ENCODE results near the gene CHAT.

CHAT gene

GRCh38 chr10:49631975-49632374 lies 18.1 kb downstream of the CHAT start:
- DNase-seq, result no peak

GRCh38 chr10:49632406-49633317 lies 18.8 kb downstream of the CHAT start:
- no peak for DNase-seq

GRCh38 chr10:49633327-49634068 lies 19.7 kb downstream of the CHAT start:
- DNase-seq, result no peak

- DNase-seq, result no peak
Measured at GRCh38 chr10:49634069-49634660, 20.3 kb downstream of the CHAT start.

GRCh38 chr10:49642311-49642710 lies 28.5 kb downstream of the CHAT start:
- no peak for DNase-seq

- no peak for DNase-seq
Measured at GRCh38 chr10:49643241-49644034, 29.6 kb downstream of the CHAT start.

GRCh38 chr10:49644035-49644646 lies 30.3 kb downstream of the CHAT start:
- no peak for DNase-seq

- DNase-seq, result no peak
Measured at GRCh38 chr10:49645417-49645816, 31.6 kb downstream of the CHAT start.

GRCh38 chr10:49645871-49646870 lies 32.3 kb downstream of the CHAT start:
- no peak for DNase-seq

- no peak for DNase-seq
Measured at GRCh38 chr10:49647554-49647953, 33.7 kb downstream of the CHAT start.

- DNase-seq, result no peak
Measured at GRCh38 chr10:49647985-49648795, 34.4 kb downstream of the CHAT start.

GRCh38 chr10:49649294-49649693 lies 35.5 kb downstream of the CHAT start:
- DNase-seq, result no peak

- no peak for DNase-seq
Measured at GRCh38 chr10:49649936-49650723, 36.3 kb downstream of the CHAT start.

GRCh38 chr10:49650724-49651034 lies 36.8 kb downstream of the CHAT start:
- DNase-seq, result no peak

GRCh38 chr10:49651039-49651835 lies 37.4 kb downstream of the CHAT start:
- no peak for DNase-seq

- DNase-seq, result no peak
Measured at GRCh38 chr10:49651917-49652316, 38.1 kb downstream of the CHAT start.

- DNase-seq, result no peak
Measured at GRCh38 chr10:49652421-49653272, 38.8 kb downstream of the CHAT start.
